Gastrocnemius medialis (tissue), 4 donors: ENCODE data around the gene GABRR2. TPM values are rescaled to one million over a fixed set of nuclear protein-coding genes. Genes with fewer than 3 reads are reported as not detected.
"Not testable (repeated sequence)": the region's sequence is repeated elsewhere in the genome, so short reads cannot be mapped to it uniquely, and the experiment has no call there.

ENCODE experiments used
- ATAC-seq, 2 donors: fragments of 150-250 bp; one replicate each; pipeline ENCODE4 v1.9.1; 2016
- DNase-seq, 2 donors: peaks; one replicate each; pipeline ENCODE4 v3.0.0-alpha.2; 2019
- H3K27ac ChIP-seq, 4 donors: fragments of 200-600 bp; sonication (generic); 1 replicate in 1 of 4; 2 replicates in 3 of 4; pipeline ENCODE4 v1.5.1; 2016 to 2018; ENCODE audit warnings: mild to moderate bottlenecking in 2 of 4, moderate library complexity in 1 of 4
- H3K27me3 ChIP-seq, 3 donors: fragments of 200-600 bp; sonication (generic) in 2 of 3; 1 replicate in 1 of 3; 2 replicates in 2 of 3; pipeline versions ENCODE4 v1.5.1 to v1.6.0; 2016 to 2019; ENCODE audit warnings: mild to moderate bottlenecking in 1 of 3, moderate library complexity in 1 of 3
- H3K36me3 ChIP-seq, 2 donors: fragments of 200-600 bp; sonication (generic) in 1 of 2; one replicate each; pipeline ENCODE4 v1.5.1; 2017 to 2018
- H3K4me1 ChIP-seq, 2 donors: fragments of 200-600 bp; sonication (generic) in 1 of 2; one replicate each; pipeline ENCODE4 v1.5.1; 2016 to 2017; ENCODE audit warnings: mild to moderate bottlenecking in 2 of 2
- H3K4me3 ChIP-seq, 4 donors: fragments of 200-600 bp; sonication (generic) in 3 of 4; 1 replicate in 1 of 4; 2 replicates in 3 of 4; pipeline ENCODE4 v1.5.1; 2016 to 2019; ENCODE audit warnings: mild to moderate bottlenecking in 2 of 4
- H3K9me3 ChIP-seq, 3 donors: fragments of 200-600 bp; sonication (generic) in 2 of 3; 1 replicate in 1 of 3; 2 replicates in 2 of 3; pipeline ENCODE4 v1.5.1; 2016 to 2019
- POLR2A ChIP-seq, 2 donors: fragments of 450-650 bp; IDR thresholded peaks; one replicate each; pipeline ENCODE4 v1.6.1; 2017; ENCODE audit warnings: antibody characterized with exemption in 2 of 2, mild to moderate bottlenecking in 2 of 2, moderate library complexity in 2 of 2
- in situ Hi-C, 4 donors: fragments of 200-750 bp; cut with MboI; loops; one replicate each; pipeline versions ENCODE4 v1.15.0 to v1.8.0; 2017; ENCODE audit warnings: low sequenced_read_pairs in 4 of 4
- intact Hi-C: fragments of 100-400 bp; cut with DNase I; formaldehyde crosslinking; loops from one replicate; pipeline ENCODE4 v1.15.1; 2023; ENCODE audit warnings: low total_unique reads
- total RNA-seq, 4 donors: library from RNA; depleted of rRNA; stranded (reverse); fragments of >200 nt; gene quantifications; one replicate each; pipeline versions ENCODE4 v1.1.0 to v1.2.3, GENCODE V29; 2016
- TF ChIP-seq, protein P1 (sequence below), 5 experiments: fragments of 450-650 bp in 3 of 5; fragments of 200-600 bp in 2 of 5; sonication (generic) in 2 of 5; IDR thresholded peaks in 4 of 5; conservative IDR thresholded peaks in 1 of 5; 1 replicate in 4 of 5; 2 replicates in 1 of 5; pipeline ENCODE4 v1.5.1; 2016 to 2019; ENCODE audit warnings: antibody characterized with exemption in 5 of 5, mild to moderate bottlenecking in 3 of 5, moderate library complexity in 3 of 5

The GABRR2 gene
- total RNA-seq, 4 donors from 2014 or later, result 0.24 to 0.71 TPM; not detected in 2

DNA sequence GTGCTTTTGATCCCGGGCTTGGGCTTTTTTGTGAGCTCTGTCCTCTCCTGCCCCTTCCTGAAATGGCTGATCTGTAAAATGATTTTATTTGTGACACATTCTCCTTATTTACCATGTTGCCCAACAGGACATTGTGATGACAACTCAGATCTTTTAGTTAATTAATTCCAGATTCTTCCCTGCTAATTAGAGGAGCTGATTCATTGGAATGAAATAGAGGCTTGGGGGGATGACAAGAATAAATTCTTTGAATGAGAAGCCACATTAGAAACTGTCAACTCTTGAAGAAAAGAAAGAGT, 71.8 kb downstream of the GABRR2 start:
- no peak for ATAC-seq
- peaks cover 0 to 3% of the 10 kb centered on the region in 2 donors for H3K4me1 ChIP-seq
- no peak overlapping the region for H3K4me3 ChIP-seq
- in situ Hi-C loops (loop anchor here (5.0 to 10.0 kb wide), 3 partner anchors 118 to 261 kb away; no protein-coding TSS in a partner anchor), intact Hi-C loops (no loop called here)
- TF ChIP-seq POLR2A (IDR thresholded peaks at IDR 0.05), result no peak
- TF ChIP-seq, protein P1, sequence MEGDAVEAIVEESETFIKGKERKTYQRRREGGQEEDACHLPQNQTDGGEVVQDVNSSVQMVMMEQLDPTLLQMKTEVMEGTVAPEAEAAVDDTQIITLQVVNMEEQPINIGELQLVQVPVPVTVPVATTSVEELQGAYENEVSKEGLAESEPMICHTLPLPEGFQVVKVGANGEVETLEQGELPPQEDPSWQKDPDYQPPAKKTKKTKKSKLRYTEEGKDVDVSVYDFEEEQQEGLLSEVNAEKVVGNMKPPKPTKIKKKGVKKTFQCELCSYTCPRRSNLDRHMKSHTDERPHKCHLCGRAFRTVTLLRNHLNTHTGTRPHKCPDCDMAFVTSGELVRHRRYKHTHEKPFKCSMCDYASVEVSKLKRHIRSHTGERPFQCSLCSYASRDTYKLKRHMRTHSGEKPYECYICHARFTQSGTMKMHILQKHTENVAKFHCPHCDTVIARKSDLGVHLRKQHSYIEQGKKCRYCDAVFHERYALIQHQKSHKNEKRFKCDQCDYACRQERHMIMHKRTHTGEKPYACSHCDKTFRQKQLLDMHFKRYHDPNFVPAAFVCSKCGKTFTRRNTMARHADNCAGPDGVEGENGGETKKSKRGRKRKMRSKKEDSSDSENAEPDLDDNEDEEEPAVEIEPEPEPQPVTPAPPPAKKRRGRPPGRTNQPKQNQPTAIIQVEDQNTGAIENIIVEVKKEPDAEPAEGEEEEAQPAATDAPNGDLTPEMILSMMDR (IDR thresholded peaks at IDR 0.05 in 4 of 5, conservative IDR thresholded peaks at IDR 0.05 in 1 of 5), result no peak
- no peaks in the 10 kb centered on the region for H3K27me3 ChIP-seq
- no peaks in the 10 kb centered on the region for H3K9me3 ChIP-seq
- H3K36me3 ChIP-seq, result no peaks in the 10 kb centered on the region
- no peak overlapping the region for H3K27ac ChIP-seq
- DNase-seq, result no peak

DNA sequence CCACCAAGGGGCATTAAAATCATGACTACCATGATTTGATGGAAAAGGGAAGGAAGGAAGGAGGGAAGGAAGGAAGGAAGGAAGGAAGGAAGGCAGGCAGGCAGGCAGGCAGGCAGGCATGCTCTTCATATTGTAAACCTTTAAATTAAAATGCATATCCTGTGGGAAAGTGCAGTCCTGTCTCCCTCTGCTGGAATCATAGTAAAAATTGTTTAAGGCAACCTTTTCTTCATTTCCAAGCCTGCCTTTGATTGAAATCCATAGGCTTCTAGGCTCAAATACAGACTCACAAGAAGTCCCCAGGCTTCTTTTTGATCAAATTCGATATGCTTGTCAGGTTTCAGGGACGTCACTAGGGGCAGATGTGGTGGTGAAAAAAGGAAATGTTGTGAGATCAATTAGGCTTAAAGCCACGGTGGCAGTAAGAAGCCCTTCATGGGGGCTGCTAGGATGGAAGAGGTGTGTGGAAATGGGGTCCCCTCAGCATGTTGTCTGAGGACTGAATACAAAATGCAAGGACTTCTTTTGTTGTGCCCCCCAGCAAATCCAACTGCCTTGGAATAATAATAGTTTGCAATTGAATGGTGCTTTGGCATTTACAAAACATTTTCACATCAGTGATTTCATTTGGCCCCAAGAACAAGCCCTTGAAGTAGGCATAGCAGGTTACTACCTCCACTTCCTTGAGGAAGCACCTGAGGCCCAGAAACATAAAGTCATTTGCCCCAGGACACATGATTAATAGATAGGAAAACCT, 72.3 kb downstream of the GABRR2 start:
- H3K36me3 ChIP-seq, result no peaks in the 10 kb centered on the region
- intact Hi-C loops, result loop anchor here (1.0 kb wide), 2 partner anchors 120 to 260 kb away; no protein-coding TSS in a partner anchor
- no peak overlapping the region for H3K27ac ChIP-seq
- TF ChIP-seq, protein P1 (IDR thresholded peaks at IDR 0.05 in 4 of 5, conservative IDR thresholded peaks at IDR 0.05 in 1 of 5), result peak; percentile 65 to 84 (median 67)
- no peak for TF ChIP-seq POLR2A (IDR thresholded peaks at IDR 0.05)
- DNase-seq, result no peak
- H3K4me1 ChIP-seq, result peaks cover 0 to 3% of the 10 kb centered on the region in 2 donors
- peak; percentile 70 to 74 for ATAC-seq
- in situ Hi-C loops, result loop anchor here (5.0 to 10.0 kb wide), 3 partner anchors 118 to 260 kb away; no protein-coding TSS in a partner anchor
- no peaks in the 10 kb centered on the region for H3K9me3 ChIP-seq
- no peak overlapping the region for H3K4me3 ChIP-seq
- no peaks in the 10 kb centered on the region for H3K27me3 ChIP-seq

DNA sequence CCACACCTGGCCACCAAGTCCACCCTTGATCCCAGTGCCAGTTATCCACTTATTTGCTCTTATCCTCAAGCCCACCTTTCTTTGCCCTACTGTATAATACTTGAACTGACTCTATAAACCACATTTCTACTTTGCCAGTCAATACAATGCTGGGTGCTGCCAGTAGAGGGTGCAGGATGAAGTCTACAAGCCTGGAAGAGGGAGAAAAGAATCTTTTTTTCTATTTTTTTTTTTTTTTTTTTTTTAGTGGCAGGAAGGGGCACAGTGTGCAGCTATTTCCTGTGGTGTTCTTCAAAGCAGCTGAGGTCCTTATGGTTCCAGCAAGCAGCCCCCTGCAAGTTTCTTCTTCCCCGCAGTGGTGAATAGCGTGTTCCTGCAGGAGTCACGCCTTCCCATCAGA, 75.8 kb downstream of the GABRR2 start:
- no peaks in the 10 kb centered on the region for H3K27me3 ChIP-seq
- peaks cover 0 to 3% of the 10 kb centered on the region in 2 donors for H3K4me1 ChIP-seq
- no peak for ATAC-seq
- no peaks in the 10 kb centered on the region for H3K9me3 ChIP-seq
- in situ Hi-C loops (no loop called here), intact Hi-C loops (no loop called here)
- no peak overlapping the region for H3K27ac ChIP-seq
- H3K36me3 ChIP-seq, result no peaks in the 10 kb centered on the region
- TF ChIP-seq, protein P1 (IDR thresholded peaks at IDR 0.05 in 4 of 5, conservative IDR thresholded peaks at IDR 0.05 in 1 of 5), result no peak
- no peak for TF ChIP-seq POLR2A (IDR thresholded peaks at IDR 0.05)
- DNase-seq, result no peak
- no peak overlapping the region for H3K4me3 ChIP-seq

DNA sequence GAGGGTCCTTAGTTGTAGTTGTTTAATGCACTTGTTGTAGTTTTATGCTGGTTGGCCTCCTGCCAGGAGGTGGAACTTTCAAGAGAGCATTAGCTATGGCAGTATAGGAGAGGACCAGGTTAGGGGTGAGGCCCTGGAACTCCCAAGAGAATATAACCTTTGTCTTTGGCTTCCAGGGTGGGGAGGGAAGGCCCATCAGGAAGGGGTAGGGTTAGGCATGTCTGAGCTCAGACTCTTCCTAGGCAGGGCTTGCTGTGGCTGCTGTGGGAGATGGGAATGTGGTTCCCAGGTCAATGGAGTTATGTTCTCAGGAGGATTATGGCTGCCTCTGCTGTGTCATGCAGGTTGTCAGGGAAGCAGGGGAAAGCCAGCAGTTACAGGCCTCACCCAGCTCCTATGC, 77.9 kb downstream of the GABRR2 start:
- intact Hi-C loops (no loop called here), in situ Hi-C loops (no loop called here)
- ATAC-seq (no peak), DNase-seq (no peak)
- Histone ChIP-seq H3K27ac (no peak overlapping the region), H3K36me3 (no peaks in the 10 kb centered on the region), H3K4me3 (no peak overlapping the region), H3K9me3 (no peaks in the 10 kb centered on the region), H3K4me1 (no peaks in the 10 kb centered on the region), H3K27me3 (no peaks in the 10 kb centered on the region)
- TF ChIP-seq, protein P1 (IDR thresholded peaks at IDR 0.05 in 4 of 5, conservative IDR thresholded peaks at IDR 0.05 in 1 of 5), result no peak
- no peak for TF ChIP-seq POLR2A (IDR thresholded peaks at IDR 0.05)

DNA sequence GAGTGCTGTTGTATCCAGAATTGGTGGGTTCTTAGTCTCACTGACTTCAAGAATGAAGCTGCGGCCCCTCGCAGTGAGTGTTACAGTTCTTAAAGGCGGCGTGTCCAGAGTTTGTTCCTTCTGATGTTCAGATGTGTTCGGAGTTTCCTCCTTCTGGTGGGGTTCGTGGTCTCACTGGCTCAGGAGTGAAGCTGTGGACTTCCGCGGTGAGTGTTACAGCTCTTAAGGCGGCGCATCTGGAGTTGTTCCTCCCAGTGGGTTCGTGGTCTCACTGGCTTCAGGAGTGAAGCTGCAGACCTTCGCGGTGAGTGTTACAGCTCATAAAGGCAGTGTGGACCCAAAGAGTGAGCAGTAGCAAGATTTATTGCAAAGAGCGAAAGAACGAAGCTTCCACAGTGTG, 81.5 kb downstream of the GABRR2 start:
- in situ Hi-C loops, H3K4me3 ChIP-seq, H3K4me1 ChIP-seq, ATAC-seq, intact Hi-C loops, H3K9me3 ChIP-seq, DNase-seq, H3K36me3 ChIP-seq, H3K27me3 ChIP-seq, H3K27ac ChIP-seq: not testable (repeated sequence)
